HG02938 (cell line): ENCODE data around the gene PITPNM1.
"Not testable (repeated sequence)": the region's sequence is repeated elsewhere in the genome, so short reads cannot be mapped to it uniquely, and the experiment has no call there.

ENCODE experiments used
- ATAC-seq: cut with Tn5 transposase; IDR thresholded peaks from one replicate; pipeline ENCODE4 v1.9.1; 2021; ENCODE audit warnings: mild to moderate bottlenecking, moderate library complexity; ENCODE audit not compliant: unreplicated experiment

PITPNM1 gene

DNA sequence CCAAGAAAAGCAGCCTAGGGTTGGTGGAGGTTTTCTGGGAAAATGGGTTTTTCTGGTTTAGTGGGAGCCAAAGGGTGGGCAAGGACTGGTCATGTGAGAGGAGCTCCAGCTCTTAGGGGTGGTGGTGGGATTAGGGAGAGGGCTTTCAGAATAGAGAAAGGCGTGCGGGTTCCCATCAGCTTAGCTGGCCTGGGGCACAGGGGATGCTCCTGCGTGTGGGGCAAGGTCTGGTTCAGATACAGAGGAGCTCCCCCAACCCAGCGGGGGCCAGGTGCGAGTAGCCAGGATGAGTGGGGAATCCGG lies 36.8 kb downstream of the PITPNM1 start:
- ATAC-seq = no peak

DNA sequence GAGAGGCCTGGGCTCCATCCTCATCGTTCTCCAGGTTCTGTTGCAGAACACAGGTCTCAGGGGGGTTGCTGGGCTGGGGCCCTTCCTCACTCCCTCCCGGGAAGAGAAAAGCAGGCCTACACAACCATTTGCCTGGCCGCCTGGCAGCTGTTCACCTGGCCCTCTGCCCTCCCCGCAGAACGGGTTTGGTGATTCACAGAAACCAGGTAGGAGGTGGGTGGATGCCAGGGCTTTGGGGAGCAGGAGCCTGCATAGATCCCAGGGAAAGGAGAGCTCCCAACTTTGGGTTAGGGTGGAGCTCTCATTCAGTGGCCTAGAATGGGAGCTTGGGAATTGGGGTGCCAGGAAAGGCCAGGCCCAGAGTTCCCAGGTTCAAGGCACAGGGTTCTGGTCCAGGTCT lies 37.1 kb downstream of the PITPNM1 start:
- no peak for ATAC-seq

DNA sequence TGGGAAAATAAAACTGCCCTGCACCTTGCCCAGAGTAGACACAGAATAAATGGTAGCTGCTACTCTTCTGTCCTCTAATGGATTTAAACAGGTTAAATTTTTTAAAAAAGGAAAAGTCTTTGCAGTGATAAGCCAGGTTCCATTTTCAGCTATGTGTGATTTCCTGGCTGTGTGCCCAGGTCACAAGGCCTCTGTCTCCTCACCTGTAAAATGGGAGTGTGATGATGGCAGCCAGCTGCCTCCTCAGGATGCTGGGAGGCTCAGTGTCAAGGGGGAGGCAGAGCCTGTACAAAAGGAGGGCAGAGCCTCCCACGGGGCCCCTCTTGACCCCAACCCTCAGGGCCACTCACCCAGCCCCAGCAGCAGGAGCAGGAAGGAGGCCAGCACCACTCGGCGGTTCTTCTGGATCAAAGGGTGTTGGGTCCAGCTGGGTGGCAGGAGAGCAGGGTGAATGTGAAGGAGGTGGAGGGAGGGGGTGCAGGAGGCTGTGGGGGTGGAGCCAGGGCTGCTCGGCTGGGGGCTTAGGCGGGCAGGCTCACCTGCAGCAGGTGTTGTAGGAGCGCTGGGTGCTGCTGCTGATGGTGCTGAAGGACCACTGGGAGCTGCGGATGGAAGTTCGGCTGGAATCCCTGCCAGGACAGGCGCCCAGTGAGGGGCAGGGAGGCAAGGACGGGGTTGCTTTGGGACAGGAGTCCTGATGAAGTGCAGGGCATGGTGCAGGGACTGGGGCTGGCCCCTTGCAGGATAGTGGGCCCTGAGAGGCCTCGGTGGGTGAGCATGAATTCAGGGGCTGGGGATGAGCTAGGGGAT lies 38.0 kb downstream of the PITPNM1 start:
- no peak for ATAC-seq

DNA sequence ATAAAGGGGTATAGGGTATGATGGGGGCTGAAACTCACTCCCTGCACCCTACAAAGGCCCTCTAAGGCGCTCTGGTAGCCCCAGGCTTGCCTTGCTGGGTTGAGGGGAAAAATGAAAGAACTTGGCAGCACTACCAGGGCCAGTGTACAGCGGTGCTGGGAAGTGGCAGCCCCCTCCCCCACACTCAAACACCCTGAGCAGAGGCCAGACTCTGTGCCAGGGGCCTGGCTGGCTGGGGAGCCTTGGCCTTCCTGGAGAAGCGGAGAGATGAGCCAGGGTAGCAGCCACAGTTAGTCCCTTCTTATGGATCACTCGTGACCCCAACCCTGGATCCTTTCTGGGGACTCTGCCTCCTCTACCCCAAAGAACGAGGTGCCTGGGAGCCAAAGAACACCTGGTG lies 38.8 kb downstream of the PITPNM1 start:
- ATAC-seq = no peak

DNA sequence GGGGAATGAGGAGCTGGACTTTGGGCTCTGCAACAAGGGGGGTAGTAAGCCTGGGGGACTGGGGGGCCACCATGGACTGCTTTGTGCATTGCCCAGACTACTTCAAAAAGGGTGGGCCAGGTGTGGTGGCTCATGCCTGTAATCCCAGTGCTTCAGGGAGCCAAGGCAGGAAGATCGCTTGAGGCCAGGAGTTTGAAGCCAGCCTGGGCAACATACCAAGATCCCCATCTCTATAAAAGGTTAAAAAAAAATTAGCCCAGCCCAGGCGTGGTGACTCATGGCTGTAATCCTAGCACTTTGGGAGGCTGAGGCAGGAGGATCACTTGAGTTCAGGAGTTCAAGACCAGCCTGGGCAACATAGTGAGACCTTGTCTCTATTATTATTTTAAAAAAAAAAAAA lies 39.6 kb downstream of the PITPNM1 start:
- not testable (repeated sequence) for ATAC-seq

DNA sequence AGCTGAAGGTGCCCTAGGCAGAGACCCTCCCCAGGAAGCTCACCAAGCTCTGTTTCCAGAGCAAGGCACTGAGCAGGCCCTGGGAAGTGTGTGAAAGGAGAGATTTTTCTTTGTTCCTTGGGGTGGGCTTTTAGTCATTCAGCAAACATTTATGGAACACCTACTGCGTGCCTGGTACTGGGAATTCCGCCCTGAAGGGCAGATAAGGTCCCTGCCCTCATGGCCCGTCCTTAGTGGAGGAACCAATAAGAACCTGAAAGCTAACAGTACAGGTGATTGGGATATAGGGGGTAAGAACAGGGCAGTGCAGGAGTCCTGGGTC lies 40.0 kb downstream of the PITPNM1 start:
- ATAC-seq = no peak

DNA sequence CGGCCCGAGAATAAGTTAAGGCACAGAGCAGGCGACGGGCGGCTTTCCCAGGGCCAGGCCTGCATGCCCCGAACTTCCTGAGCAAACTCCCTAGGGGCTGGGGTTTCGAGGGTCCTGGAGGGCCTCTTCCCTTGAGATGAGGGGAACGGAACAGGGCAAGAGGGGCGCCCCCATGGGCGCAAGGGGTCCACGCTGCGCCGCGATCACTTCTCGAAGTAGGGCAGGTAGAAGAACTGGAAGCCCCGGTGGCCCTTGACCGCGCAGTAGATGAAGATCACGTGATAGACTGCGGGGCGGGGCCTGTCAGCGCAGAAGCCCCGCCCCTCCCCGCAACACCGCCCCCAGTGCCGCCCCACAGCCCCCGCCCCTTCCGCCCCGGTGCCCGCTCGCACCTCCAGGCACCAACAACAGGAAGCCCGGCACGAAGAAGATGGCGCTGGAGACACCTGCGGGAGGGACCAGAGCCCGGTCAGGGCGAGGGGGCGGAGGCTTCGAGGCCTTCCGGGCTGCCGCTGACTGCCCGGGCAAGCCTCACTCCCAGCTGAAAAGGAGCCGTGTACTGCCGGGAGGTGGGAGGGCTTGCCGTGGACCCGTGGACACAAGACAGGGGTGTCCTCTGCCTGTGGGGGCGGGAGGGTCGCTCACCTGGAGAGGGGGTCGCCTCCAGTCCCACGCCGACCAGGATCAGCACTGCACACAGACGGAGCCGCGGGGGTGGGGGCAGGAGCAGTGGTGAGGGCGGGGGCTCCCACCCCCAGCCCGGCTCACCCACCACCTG lies 40.6 kb downstream of the PITPNM1 start:
- ATAC-seq = peak; percentile 54

DNA sequence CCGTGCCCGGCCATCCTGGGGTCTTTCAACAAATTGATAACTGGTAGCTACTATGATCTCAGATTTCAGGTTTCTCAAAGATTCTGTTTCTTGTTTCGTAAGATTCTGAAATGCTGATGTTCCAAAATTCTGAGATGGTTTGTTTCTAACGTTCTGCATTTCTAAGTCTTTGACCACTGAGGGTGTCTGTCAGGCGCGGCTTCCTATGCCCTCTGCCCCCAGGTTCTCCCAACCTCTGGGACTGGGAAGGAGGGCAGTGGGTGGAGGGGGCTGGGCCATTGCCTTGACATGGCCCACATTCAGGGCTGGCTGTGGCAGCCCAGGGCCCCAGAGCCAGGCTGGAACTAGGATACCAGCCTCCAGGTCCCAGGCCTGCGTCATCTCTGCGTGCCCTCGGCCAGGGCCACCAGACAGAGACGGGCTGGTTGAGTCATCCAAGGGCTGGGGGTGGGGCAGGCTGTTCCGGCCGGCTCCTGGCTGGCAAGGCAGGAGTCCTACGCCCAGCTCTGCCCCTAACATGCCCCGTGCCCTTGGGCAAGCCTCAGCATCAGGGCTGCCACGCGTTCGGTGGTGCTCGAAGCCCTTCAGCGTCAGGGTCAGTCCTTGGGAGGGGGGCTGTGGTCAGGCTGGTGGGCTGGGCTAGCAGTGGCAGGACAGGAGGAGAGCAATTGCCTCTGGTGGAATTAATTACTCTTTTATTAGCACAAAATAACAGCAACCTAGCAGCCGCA lies 41.3 kb downstream of the PITPNM1 start:
- no peak for ATAC-seq

DNA sequence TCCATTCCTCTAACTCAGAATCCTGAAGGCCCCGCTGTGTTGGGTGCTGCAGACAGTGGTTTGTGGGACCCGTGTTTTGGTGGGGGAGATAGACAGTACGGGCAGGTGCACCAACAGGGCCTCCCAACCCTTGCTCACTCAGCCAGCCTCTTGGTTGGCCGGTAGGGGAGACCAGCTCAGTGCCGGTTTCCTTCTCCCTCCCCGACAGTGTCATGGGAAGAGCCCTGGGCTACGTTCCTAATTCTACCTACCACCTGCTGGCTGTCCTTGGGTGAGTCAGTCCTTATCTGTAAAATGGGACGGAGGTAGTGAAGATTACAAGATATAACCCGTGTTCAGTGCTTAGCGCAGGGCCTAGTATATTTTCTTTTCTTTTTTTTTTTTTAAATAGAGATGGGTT lies 42.0 kb downstream of the PITPNM1 start:
- ATAC-seq = no peak

DNA sequence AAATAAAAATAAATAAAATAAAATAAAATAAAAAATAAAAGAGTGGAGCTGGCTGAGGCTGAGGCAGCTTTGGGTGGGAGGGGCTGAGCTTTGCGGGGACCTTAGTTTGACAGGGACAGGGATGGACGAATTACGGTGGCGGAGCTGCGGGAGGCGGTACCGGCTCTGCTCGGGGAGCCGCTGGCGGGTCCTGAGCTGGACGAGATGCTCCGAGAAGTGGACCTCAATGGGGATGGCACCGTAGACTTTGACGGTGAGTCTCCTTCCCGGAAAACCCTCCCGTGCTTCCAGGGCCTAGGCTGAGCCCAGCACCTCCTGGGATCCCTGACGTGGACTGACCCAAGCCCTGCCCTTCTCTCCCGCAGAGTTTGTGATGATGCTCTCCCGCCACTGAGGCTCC lies 46.9 kb downstream of the PITPNM1 start:
- no peak for ATAC-seq

DNA sequence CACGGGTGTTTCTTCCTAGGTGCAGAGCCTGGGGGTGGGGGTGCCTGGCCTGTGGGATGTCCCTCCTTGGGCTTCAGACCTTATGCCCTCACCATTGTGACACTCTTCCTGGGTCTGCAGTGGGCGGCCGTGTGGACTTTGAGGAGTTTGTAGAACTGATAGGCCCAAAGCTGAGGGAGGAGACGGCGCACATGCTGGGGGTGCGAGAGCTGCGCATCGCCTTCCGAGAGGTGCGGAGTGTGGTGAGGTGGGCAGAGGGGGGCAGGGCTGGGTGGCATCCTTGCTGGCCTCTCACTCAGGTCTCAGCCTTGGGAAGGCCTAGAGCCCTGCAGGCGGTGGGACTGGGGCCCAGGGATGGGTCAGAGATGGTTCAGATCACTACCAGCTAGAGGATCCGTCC lies 47.7 kb downstream of the PITPNM1 start:
- ATAC-seq = no peak

DNA sequence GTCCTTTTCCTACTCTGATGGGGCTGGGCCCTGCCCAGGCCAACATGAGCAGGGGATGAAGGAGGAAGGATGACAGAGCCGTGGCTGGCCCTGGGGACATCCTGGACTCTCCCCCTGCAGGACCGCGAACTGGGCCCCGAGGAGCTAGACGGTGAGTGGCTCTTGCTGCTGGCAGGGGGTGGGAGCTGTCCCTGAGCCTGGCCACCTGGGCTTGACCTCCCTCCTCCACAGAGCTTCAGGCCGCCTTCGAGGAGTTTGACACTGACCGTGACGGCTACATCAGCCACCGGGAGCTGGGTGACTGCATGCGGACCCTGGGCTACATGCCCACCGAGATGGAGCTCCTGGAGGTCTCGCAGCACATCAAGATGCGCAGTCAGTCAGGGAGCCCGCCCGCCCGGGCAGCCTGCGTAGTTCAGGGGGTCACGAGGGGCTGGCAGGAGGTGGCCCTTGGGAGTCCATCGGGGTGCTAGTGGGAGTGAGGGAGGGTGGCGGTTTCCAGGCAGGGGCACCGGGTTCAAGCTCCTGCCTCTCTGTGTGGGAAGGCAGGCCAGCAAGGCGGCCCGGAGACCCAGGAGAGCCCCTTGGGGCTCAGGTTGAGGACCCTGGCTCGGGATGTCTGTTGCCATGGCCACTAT lies 49.0 kb downstream of the PITPNM1 start:
- no peak for ATAC-seq

DNA sequence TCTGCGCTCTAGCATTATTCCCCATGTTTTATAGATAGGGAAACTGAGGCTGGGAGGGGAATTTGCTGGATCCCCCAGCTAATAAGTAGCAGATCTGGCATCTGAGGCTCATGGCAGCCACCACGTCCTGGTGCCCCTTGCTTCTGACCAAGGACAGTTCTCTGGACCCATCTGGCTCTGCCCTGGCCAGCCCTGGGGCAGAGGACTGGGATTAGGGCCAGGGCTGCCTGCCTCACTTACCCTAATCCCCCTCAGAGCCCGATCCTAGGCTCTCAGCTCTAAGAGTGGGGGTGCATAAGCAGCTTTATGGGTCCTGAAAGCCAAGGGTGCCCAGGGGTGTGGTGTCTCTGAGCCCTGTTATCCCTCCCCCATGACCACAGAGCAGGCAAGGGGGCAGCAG lies 50.1 kb downstream of the PITPNM1 start, which contains the start of gene CABP4:
TSS of gene CABP4 (plus strand) at position 301 of the 400 bp plus-strand sequence. CDS start at position 371, 70 bp downstream.
- ATAC-seq = no peak

DNA sequence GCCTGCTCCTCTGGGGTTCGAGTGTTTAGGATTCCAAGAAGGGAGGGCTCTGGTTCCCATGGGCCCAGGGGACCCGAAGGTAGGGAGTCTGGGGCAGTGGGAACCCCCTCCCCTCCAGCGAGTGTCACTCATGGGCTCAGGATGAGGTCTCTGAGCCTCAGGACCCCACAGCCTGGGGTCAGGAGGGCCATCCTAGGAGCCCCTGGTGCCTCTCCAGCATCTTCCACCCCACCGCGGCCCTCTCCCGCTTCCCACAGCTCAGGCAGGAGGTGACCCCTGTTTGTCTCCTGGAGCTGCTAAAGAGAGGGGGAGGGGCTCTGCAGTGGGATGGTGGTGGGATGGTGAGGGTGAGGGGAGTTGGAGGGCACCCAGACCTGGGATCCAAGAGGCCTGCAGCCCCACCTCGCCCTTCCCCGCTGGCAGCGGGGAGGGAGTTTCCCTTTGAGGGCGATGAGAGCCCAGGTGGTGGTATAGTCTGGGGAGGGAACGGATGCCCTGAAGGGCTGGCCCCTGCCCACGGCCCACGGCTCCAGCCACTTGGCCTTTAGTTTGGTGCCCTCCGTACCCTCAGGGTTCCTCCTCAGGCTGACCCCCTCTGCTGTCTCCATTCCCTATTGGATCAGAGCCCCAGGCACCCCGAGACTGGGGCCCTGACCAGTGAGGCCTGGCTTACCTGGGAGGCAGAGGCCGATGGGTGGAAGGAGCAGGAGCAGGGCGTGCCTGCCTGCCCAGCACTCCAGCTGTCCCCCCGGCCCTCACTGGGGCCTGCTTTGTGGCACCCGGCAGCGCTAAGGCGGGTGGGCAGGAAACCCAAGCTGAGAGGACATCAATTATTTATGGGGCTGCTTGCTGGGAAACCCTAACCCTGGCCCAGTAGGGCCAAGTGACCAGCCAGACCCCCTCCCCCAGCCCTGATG lies 51.1 kb downstream of the PITPNM1 start:
- no peak for ATAC-seq

DNA sequence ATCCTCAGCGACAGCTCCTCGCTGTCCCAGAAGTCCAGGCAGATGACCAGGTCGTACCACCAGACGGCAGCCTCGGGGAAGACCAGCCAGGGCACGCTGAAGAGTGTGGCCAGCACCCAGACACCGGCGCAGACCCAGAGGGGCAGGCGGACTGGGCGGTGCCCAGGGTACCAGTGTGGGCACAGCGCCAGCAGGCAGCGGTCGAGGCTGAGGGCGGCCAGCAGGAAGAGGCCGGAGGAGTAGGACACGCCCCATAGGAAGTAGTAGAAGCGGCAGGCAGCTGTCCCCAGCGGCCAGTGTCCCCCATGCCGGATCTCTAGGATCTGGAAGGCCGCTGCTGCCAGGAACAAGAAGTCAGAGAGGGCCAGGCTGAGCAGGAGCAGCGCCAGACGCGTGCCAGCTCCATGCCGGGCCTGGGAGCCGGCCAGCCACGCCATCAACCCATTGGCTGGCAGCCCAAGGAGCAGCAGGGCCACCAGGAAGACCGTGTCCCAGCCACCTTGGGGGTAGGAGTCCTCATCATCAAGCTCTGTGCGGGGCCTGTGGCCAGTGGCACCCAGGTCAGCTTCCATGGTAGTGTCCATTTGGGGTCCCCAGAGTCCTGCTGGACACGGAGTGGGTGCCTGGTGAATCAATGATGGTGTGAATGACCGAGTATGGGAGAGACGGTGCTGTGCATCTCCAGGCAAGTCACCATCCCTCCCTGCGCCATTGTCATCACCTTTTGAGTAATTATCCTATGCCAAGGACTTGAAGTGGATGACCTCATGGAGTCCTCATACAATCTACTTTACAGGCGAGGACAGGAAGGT lies 52.8 kb downstream of the PITPNM1 start, which contains the start of gene GPR152:
TSS of gene GPR152 (minus strand) at position 589 of the 812 bp plus-strand sequence. CDS start at position 584, 5 bp downstream.
- ATAC-seq = no peak

DNA sequence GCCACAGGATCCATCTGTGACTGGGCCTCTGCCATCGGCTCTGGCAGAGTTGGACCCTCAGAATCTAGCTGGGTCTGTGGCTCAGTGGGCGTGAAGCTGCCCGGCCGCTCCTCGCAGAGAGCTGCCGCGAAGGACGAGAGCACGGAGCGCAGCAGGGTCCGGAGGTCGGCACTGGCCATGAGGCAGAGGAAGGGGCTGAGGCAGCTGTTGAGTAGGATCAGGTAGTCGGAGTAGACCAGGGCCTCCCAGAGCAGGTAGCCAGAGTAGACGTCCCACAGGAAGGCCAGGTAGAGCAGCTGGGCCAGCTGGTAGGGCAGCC lies 53.5 kb downstream of the PITPNM1 start:
- ATAC-seq = no peak

DNA sequence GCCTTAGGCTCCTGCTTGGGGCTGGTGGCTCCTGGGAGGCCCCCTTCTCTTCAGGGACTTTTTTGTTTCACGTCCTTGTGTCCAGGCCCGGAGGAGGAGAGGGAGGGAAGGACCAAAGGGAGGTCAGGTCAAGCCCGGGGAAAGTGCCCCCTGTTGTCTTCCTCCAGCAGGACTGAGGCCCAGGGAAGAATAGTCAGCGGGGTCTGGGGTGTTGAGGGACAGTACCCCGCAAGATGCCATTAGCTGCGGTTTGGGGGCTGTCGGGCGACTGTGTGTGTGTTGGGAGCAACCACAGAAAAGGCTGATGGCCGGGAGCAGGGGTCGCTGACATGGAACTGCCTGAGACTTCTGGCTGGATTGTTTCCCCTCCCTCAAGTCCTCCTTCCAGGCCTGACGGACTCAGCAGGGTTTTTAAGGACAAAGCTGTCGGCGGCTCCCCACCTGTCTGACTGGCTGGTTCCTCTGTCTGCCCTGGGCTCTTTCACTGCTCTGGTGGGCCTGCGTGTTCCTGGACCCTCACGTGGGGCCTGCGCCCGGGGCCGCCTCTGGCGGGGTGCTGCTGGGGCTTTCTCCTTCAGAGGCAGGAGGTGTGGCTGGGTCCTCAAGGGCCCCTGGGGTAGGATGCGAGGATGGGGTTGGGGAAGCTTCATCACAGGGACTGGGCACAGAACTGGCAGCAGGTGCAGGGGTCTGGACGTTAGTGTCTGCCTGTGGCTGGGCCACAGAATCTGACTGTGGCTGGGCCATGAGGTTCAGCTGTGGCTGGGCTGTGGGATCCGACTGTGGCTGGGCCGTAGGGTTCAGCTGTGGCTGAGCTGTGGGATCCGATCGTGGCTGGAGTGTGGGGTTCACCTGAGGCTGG lies 54.1 kb downstream of the PITPNM1 start:
- no peak for ATAC-seq

DNA sequence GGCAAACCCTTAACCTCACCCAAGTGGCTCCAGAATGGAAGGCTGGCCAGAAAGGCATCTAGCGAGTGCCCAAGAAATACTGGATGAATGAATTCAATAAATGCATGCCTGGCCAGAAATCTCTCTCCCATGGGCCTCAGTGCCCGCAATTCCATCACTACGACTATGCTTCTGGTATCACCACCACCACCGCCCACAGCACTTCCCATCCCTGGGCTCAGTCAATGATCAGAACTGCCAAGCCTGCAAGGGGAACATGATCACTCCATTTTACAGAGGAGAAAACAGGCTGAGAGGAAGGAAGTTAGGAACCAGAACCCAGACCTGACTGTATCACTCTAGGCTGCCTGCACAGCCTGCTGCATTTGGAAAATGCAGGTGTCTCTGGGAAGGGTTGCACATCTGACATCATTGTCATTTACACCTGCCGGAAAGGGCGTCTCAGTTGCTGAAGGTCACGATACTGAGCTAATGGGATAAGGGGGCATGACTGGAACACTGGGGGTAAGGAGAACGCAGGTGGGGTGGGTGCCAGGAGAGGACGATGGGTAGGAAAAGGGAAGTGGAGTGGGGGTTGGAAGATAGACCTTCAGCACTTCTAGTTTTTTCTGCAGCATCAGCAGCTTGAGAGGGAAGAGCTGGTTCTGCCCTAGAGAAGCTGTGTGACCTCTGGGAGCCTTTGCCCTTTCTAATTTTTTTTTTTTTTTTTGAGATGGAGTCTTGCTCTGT lies 55.9 kb downstream of the PITPNM1 start:
- no peak for ATAC-seq
